HG03135 (cell line): ENCODE measurements around the gene CST9.
"Not testable (repeated sequence)": the region's sequence is repeated elsewhere in the genome, so short reads cannot be mapped to it uniquely, and the experiment has no call there.

ENCODE experiments used
- ATAC-seq: cut with Tn5 transposase; IDR thresholded peaks from one replicate; pipeline ENCODE4 v1.9.1; 2021; ENCODE audit warnings: mild to moderate bottlenecking, moderate library complexity; ENCODE audit not compliant: unreplicated experiment

The CST9 gene

DNA sequence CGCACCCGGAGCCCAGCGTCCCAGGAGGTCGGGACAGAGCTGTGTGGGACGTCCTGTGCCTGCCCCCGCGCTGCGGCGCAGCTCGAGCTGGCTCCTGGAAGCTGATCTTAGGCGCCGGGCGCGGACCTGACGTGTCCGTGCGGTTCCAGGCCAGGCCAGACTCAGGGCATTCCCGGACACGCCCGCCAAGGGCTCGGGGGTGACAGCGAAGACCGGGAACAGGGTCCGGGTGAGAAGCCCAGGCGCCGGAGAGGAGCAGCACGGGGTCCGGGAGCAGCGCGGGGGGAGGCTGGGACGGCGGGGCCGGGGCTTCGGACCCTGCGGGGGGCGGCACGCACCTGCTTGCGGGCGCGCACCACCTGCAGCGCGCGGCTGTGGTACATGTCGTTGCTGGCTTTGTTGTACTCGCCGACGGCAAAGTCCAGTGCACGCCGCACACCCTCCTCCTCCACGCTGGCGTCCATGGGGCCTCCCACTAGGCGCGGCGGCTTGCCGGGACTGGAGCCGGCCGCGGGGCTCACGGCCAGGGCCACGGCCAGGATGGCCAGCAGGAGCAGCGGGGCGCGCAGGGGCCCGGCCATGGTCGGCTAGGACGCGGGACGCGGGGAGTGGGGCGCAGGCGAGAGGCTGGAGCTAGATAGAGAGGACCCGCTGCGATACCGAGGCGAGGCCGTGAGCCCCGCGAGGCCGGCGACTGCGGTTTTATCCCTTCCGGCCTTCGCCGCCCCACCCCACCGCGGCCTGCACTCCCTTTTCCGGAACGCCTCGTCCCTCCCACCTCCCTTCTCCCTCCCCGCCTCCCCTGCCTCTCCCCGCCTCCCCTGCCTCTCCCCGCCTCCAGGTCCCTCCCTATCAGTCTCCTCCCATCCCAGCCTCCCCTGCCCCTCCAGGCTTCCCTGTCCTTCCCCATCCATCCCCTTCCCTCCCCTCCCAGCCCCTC, 31.8 kb upstream of the CST9 start, which contains the start of gene CST3:
Gene CST3, minus strand, starts transcription at position 674 of the 940 bp plus-strand sequence. Its CDS starts 93 bp downstream, at position 581.
- no peak for ATAC-seq

DNA sequence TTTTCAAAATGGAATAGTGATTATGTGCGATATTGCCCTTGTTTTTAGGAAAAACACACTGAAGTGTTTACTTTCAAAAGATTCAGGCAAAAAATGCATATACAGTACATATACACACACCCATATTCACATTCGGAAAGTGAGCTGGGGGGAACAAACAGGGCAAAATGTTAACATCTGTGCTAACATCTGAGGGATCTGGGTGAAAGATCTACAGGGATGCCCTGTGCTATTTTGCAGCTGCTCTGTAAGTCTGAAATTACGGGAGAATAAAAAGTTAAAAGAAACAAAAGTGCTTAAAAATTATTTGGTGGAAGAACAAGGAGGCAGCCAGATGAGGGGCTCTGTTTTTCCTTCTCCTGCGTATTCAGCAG, 31.2 kb upstream of the CST9 start:
- ATAC-seq, result no peak

DNA sequence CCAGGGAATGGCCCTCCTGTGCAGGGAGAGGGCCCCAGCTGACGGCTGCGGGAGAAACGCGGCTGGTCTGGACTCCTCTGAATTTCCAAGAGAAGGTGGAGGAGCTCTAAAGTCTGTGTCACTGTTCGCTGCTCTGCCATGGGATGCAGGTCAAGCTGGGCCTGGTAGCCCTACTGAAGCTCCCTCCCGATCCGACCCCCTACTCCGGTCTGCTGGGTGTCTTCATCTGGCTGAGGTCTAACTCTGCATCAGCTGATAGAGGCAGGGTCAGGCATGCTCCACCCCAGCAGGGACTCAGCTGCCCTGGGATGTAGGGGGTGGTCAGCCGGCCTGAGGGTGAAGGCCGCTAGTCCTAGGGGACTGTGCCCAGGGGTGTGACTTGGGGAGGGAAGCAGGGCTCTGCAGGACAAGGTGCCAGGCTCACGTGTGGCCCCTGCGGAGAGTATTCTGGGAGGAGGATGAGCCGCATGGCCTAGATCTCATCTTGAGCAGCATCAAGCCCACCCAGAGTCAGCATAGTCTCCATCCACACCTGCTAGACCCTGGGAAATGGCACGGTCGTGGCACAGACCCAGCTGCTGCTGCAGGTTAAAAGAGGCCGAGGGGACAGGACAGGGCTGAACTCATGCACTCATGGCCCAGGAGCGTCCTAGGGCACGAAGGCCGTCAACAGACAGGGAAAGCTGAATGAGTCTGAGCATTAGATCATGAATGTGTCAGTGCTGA, 30.6 kb upstream of the CST9 start:
- ATAC-seq, result no peak

DNA sequence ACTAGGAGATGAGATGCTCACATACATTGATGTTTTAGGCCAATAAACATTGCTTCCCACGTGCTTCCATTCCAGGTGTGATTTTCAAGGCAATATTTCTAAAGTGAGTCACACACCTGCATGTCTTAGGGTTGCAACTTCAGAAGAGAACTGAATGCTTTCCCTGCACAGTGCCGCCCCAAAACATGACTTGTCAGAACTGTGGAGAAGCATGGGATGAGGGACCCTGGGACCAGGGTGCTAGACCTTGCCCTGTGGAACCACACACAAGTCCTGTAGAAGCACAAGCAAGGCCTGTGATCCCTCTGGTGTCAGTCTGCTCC, 30.0 kb upstream of the CST9 start:
- not testable (repeated sequence) for ATAC-seq

DNA sequence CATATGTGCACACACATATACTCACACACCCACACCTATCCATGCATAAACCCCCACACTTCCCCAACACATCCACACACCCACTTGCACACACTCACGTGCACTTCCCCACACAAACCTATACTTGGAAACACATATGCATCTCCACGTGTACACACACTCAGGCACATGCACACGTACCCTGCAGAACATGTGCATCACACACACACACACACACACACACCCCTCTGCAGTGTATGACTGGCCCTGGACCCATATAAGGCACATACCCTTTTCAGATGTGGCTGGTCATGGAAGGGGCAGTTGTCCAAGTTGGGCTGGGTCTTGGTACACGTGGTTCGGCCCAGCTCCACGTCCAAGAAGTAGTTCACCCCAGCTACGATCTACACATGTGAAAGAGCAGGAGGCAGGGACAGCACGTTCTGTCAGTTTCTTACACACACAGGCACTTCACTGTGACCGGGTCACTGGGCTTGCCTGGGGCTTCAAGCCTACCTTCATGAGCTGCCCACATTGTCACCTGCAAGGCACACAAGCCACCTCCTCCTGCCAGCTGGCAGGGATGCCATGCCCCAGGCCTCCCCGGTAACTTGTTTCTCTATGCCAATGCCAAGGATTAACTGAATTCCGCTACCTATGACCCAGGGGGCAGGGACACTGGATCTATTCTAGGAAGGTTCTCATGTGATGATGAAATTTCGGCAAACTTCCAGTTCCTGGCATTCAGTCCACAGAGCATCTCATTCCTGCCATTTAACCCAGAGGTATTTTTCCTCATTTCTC, 29.5 kb upstream of the CST9 start:
- ATAC-seq, result no peak

DNA sequence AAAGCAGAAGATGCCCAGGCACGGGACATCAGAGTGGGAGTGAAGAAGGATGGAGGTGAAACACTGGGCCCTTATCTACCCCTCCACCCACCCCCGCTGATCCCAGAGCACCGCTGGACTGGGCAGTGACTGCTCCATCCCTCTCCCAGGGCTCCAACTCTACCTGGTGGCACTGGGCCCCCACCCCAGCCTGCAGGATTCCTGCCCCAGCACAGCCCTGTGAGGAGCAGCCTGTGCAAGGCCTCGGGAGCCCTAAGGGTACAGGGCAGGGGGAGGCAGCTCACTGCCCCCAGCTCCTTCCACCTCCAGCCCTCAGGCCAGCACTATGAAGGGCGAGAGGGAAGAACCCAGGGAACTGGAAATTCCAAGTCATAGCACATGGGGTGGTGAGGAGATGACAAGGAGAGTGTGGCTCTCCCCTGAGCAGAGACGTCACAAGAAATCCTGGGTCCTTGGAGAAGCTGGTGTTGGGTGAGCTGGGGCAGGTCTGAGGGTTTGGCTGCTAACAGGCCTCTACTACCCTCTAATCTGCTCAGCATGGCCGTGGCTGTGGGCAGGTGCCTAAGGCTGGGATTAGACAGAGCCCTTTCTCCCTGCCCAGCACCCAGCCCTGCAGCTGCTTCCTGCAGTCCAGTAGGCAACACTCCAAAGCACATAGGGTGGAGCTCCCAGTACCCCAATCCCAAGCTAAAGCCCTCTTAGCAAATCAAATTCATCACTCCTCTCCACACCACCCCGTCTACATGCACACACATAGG, 28.5 kb upstream of the CST9 start:
- no peak for ATAC-seq

DNA sequence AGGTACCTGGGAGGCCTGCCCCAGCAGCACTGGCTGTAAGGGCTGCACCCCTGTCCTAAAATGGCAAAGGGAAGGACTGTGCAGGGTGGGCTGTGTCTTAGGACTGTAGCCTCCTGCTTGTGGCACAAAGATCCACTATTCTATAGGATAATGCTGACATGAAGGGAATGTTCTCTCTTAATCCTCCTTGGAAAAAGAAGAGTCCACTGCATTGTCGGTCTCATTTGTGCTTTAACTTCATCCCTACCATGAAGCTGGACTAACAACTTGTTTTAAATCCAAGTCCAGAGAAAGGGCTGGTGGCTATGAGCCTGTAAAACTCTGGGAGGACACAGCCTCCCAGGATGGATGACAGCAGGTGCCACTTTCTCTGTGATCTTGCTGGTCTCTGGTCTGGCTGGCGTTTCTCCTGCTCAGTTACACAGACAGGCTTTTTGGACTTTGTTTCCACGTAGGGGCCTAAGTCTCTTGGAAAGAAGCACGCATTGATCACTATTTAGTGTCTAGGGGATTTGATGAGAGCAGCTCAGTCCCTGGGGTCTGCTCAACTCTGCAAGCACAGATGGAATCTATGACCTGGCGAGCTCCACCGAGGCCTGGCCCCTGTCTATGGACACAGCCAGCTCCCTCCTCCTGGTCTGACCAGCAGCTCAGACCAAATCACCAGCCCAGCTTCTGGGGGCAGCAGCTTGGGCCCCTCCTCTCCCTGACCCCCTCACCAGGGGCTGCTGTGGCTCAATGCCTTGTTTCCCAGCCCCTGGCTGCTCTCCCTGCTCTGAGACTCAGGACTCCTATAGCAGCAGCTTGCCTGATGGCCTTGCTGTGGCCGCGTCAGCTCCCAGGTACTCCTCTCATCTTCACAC, 27.2 kb upstream of the CST9 start:
- ATAC-seq, result no peak

DNA sequence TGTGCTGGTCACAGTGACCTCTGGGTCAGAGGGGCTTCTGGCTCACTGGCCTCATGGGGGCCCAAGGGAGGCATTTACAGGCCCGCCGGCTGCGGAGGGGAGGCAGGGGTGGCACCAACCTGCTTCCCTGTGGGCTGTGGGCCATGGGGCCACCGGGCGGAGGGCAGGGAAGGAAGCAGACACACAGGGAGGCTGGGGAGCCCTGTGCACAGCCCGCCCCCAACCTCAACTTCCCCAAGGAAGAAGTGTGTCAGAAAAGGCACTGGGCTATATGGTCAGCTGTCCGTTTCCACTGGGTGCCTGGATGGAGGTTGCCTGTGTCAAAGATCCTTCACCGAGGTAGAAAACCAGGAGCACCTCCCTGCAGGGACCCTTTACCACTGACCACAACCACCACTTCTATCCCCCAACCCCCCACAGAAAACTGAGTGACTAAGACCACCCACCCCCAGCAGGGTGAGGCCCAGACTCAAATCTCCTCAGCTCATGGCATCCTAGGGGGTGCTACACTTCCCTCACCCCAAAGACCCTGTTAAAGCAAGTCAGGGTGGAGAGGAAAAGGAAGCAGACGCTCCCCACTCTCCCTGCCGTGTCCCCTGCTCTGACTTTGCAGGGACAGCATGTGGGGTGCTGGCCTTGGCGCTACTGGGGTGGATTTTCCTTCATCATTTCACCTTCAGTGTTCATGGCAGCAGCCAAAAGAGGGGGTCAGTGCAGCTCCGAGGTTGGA, 26.4 kb upstream of the CST9 start:
- ATAC-seq, result no peak

DNA sequence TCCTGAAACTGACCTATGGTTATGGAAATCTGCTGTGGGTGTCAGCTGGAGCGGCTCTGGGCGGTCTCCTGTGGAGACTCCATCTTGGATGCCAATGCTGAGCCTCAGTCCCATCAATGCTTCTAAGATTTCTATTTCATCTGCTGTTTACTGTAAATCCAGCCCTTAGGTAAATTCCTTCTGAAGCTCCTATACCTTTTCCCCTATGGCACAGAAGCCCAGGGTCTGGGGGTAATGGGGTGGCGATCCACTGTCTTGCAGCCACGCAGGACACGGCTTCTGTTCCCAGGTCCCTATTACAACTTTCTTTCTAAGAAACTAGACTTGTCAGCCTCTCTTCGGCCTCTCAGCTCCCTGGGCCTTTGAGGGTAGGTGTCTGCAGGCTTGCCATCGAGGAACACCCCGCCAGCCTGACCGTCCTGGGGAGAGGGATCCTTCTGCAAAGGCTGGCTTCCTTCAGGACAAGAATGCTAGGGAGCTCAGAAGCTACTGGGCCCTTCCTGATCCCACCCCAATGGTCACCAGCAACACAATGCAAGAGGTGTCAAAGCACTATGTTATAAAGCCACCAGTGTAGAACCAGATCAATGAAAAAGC, 25.6 kb upstream of the CST9 start:
- no peak for ATAC-seq

DNA sequence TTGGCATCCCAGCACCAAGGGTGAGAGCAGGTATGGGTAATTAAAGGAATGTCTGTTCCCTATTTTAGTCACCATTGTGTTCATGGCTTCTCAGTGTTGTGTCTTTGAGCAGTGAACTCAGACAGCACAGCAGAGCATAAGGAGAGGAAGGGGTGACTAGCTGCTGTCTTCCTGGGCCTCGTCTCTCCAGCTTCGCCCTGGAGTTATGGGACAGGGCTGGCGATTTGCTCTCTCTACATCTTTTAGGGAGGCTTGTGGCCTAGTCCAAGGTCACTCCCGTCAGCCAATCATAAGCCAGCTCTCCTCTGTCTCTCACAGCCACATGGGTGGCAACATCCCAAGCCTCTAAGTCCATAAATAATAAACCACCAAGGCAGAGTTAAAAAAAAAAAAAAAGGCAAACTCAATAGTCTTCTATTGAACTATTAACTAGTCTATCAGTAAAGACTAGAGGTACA, 24.7 kb upstream of the CST9 start:
- no peak for ATAC-seq

DNA sequence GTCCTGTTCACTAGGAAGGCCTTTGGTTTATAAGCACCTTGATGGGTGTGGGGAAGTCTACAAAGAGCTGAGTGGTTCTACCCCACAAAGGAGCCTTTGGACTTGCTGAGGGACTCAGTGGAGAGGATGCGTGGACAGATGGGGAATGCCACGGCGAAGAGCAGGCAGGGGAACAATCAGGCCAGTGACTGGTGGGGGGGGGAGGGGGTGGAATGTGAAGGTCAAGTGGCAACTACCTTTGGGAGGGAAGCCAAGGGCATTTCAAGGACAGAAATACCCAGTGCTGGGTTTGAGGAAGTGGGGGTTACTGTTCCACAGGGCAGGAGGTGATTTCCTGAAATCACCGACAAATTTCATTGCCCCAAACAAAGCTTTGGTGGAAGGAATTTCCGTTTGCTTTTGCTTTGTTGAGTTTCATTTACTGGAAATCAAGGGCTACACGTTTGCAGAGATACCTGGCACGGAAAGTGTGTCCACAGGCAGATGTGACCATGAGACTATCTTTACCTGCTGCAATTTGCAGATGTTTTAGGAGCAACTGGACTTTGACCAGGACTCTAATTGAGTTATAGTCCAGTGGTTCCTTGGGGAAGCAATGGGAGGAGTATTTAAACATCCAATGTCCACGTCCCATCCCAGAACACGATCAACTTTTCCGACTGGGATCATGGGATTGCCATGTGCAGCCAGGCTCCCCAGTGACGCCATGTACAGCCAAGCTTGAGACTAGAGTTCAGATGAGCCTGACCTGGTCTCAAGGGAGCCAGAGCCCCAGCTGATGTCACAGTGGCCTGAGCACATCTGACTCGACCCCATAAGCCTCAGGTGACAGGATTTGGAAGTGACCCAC, 24.1 kb upstream of the CST9 start:
- no peak for ATAC-seq

DNA sequence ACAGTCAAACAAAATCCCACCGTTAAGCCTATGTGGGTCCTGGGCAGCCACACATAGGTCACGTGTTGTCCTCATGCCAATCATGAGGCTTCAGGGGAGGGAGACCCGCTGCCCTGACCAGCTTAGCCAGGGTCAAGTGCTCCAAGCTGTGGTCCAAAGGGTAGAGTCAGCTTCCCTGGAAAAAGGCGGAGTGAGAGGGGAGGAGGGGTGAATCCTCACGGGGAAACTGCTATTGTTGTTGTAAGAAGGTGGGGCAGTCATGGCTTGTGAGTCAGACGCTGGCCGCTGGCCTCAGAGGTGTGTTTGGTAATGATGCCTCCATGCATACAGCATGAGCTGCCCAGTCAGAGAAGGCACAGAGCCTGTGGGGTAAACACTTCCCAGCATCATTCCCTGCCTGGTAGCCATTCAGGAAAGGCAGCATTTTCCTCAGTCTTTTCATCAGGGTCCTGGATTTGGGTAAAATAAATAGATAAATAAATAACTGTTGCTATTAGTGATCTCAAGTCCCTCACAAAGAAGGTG, 23.4 kb upstream of the CST9 start:
- ATAC-seq, result no peak

DNA sequence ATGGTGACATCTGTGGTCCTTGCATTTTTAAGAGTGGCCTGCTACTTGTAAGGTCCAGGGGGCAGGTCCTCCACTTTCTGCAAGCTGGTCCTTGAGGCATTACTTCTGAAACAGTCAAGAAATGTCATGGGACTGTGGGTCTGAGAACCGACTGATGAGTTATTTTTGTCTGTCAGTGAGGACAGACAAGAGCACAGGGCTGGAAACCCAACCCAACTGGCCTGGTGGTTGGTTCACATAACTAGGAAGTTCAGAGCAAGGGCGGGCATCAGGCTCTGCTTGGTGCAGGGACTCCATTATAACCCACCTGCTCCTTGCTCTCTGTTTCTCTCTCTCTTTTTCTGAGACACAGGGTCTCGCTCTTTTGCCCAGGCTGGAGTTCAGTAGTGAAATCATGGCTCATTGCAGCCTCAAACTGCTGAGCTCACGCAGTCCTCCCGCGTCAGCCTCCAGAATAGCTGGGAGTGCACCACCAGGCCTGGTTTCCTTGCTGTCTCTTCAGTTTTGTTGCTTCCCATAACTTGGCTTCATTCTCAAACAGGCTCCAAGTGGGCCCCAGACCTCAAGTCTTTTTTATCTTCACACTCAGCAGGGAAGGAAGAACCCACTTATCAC, 22.8 kb upstream of the CST9 start:
- no peak for ATAC-seq

DNA sequence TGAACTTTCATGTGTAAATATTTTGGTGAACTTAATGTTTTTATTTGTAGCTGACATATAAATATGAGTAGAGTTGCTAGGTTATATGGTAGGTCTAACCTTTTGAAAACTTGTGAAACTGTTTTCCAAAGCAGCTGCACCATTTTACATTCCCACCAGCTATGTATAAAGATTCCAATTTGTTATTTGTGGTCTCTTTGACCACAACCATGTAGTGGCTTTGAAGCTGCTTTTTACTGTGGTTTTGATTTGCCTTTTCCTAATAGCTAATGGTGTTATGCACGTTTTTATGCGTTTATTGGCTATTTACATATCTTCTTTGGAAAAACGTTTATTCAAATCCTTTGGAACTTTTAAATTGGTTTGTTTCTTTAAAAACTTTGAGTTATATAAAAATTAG, 21.8 kb upstream of the CST9 start:
- no peak for ATAC-seq

DNA sequence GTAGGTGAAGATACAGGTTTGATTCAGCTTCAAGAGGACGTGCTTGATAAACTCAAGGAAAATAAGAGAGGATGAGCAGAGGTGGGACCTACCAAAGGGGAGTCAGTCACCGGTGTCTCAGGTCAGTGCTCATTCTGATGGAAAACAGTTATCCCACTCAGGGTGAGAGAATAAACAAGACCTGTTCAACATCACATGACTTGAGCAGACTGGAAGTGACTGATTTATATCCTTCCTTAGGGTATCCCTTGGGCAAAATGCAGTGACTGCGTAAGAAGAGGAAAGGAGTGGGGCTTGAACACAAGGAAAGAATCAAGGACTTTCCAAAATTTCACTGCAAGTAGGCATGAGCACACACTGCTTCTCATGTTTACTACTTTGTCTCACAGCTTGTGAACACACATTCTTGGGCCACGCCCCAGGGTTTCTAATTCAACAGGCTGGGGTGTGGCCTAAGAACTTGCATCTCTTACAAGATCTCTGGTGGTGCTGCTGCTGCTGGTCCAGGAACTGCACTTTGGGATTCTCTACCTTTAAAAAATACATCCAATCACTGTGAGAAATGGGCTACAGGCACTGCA, 20.4 kb upstream of the CST9 start:
- no peak for ATAC-seq

DNA sequence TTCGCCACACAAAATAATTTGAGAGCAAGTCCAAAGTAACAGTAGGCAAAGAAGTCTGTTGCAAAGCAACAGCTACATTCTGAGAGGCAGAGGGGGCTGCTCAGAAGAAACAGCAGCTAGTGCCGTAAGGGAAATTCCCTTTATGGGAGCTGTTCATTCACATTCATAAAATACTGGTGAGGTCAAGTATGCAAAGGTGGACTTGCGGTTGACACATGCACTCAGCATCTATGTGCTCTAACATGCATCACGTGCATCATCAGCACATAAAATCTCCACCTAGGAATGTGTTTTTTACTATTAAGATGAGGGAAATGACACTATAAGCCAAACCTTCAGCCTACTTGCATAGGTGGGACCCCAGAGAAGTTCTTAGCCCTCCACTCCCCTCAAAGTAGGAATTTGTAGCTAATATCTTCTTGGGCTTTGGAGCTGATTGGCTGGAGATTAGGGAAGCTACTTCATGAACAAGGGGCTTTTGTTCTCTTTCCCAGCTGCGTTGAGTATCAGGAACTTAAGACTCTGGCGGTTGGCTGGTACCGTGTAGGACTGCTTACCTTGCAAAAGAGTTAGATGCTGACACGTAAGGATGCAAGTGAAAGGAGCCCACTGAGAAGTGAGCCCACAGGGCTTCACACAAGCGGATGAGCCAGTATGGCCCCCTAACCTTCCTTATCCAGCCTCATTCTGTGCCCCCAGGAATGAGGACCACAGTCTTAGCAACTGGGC, 19.7 kb upstream of the CST9 start:
- no peak for ATAC-seq
